H1 (cell line): ENCODE data around the gene HOXC13. TPM values are rescaled to one million over a fixed set of nuclear protein-coding genes. Genes with fewer than 3 reads are reported as not detected.

Experiments
- microRNA counts: library from miRNA; unstranded; fragments of <30 nt; microRNA quantifications from one replicate; lab custom pipeline; 2015
- microRNA-seq, 2 experiments: library from miRNA; unstranded; fragments of <30 nt; microRNA quantifications; one replicate each; pipeline versions ENCODE4 to v1.2.0, GENCODE V29; 2016 to 2020; ENCODE audit warnings: borderline microRNAs expressed in 2 of 2, borderline number of aligned reads in 2 of 2, borderline replicate concordance in 1 of 2
- polyA plus RNA-seq, 7 experiments: library from polyadenylated mRNA; depleted of rRNA in 3 of 7; stranded (reverse) in 5 of 7; unstranded in 2 of 7; fragments of >200 nt in 5 of 7; fragments of 200-250 nt in 2 of 7; gene quantifications; 1 replicate in 5 of 7; 2 replicates in 1 of 7; 4 replicates in 1 of 7; pipeline versions ENCODE4 v1.2.1 to v1.2.3, GENCODE V29; 2011 to 2013; ENCODE audit warnings: missing spikeins in 2 of 7, mixed read lengths in 2 of 7
- small RNA-seq: library from polyadenylated mRNA; stranded (forward); fragments of <200 nt; extraction: miRNeasy Mini kit (QIAGEN cat#:217004); gene quantifications from one replicate; pipeline ENCODE3, GENCODE V24; 2013; ENCODE audit not compliant: insufficient read depth
- total RNA-seq: library from RNA; stranded (reverse); fragmentation: NEBNext Ultra II Directional; extraction: Animal tissue kit (Norgen Biotek cat#: 25700); gene quantifications from 2 replicates; pipeline ENCODE4 v1.2.1, GENCODE V29; 2021

HOXC13 gene
- total and polyA plus RNA-seq, 2 of the 8 experiments (the other 6 are each of a cell fraction or from before 2014, with no cell fraction given) = 0.02 TPM; not detected in 1

MicroRNA genes within 50 kb of the gene (microRNA counts, 767-probe panel; counts per million panel counts)
- 879 counts per million, percentile 95 among the panel's probes with 10 or more counts for microRNA hsa-miR-196a-5p (lab: Ali Mortazavi, UCI)

Small RNA genes lying within 50 kb of the gene (microRNA-seq; reads per million reads assigned to microRNA genes)
- gene MIR196A2 = 0 to 0.46 reads per million in 2 experiments

Small RNA genes lying within 50 kb of the gene (small RNA-seq; reads per million reads assigned to genes)
- not detected for gene AC012531.3
- not detected for gene AC012531.4
- not detected for gene MIR196A2
- gene RF01905 = not detected
- not detected for gene RF01906

Other genes starting within 250 kb of the HOXC13 start
- 18.7 and 20.3 TPM in 2 replicates for gene CALCOCO1, start 211.4 kb upstream of the HOXC13 start, total RNA-seq
- gene CALCOCO1, start 211.4 kb upstream of the HOXC13 start, polyA plus RNA-seq (2011; rRNA removed) = 35.3 and 39.3 TPM in 2 replicates
- gene CISTR, start 186.9 kb upstream of the HOXC13 start, total RNA-seq = not detected in 2 replicates
- not detected in 2 replicates for gene CISTR, start 186.9 kb upstream of the HOXC13 start, polyA plus RNA-seq (2011; rRNA removed)
- not detected in 2 replicates for gene HOXC12, start 16.1 kb downstream of the HOXC13 start, total RNA-seq
- not detected in 2 replicates for gene HOXC12, start 16.1 kb downstream of the HOXC13 start, polyA plus RNA-seq (2011; rRNA removed)
- not detected in 2 replicates for gene HOXC11, start 34.3 kb downstream of the HOXC13 start, total RNA-seq
- not detected in 2 replicates for gene HOXC11, start 34.3 kb downstream of the HOXC13 start, polyA plus RNA-seq (2011; rRNA removed)
- gene HOTAIR, start 36.1 kb downstream of the HOXC13 start, total RNA-seq = not detected in 2 replicates
- gene HOTAIR, start 36.1 kb downstream of the HOXC13 start, polyA plus RNA-seq (2011; rRNA removed) = not detected in 2 replicates
- not detected in 2 replicates for gene HOXC10, start 46.3 kb downstream of the HOXC13 start, total RNA-seq
- not detected in 2 replicates for gene HOXC10, start 46.3 kb downstream of the HOXC13 start, polyA plus RNA-seq (2011; rRNA removed)
- gene HOXC9, start 61.3 kb downstream of the HOXC13 start, total RNA-seq = not detected in 2 replicates
- gene HOXC9, start 61.3 kb downstream of the HOXC13 start, polyA plus RNA-seq (2011; rRNA removed) = not detected in 2 replicates
- not detected in 2 replicates for gene HOXC8, start 70.2 kb downstream of the HOXC13 start, total RNA-seq
- gene HOXC8, start 70.2 kb downstream of the HOXC13 start, polyA plus RNA-seq (2011; rRNA removed) = not detected in 2 replicates
- not detected in 2 replicates for gene HOXC6, start 89.6 kb downstream of the HOXC13 start, total RNA-seq
- not detected in 2 replicates for gene HOXC6, start 89.6 kb downstream of the HOXC13 start, polyA plus RNA-seq (2011; rRNA removed)
- gene HOXC5, start 94.2 kb downstream of the HOXC13 start, total RNA-seq = not detected in 2 replicates
- not detected in 2 replicates for gene HOXC5, start 94.2 kb downstream of the HOXC13 start, polyA plus RNA-seq (2011; rRNA removed)
- not detected in 2 replicates for gene HOXC4, start 115.0 kb downstream of the HOXC13 start, total RNA-seq
- not detected in 2 replicates for gene HOXC4, start 115.0 kb downstream of the HOXC13 start, polyA plus RNA-seq (2011; rRNA removed)